ENCODE measurements around the gene PLSCR3.

PLSCR3 gene

DNA sequence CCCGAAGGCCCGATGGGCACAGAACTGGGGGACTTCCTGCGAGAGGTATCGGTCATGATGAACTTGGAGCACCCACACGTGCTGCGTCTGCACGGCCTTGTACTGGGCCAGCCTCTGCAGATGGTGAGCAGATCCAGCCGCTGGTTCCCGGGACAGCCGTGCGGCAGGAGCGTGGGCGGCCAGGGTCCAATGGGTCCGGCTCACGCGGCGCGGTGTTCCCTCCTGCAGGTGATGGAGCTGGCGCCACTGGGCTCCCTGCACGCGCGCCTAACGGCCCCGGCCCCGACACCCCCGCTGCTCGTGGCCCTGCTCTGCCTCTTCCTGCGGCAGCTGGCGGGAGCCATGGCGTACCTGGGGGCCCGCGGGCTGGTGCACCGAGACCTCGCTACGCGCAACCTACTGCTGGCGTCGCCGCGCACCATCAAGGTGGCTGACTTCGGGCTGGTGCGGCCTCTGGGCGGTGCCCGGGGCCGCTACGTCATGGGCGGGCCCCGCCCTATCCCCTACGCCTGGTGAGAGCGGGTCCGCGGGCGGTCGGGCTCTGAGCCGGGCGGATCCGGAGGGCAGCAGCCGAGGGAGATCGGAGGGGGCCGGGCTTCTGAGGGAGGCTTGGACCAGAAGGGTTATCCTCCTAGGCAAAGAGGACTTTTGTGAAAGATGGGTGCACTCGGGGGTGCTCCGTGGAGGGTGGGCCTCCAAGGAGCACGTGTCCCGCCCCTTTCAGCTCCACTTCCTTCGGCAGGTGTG is 10.4 kb downstream of the PLSCR3 start:
- peak overlapping the region; percentile 72 to 73 for H3K23ac ChIP-seq (ENCODE audit: low read length in 2 of 2)
- no peak overlapping the region for H2BK15ac ChIP-seq (ENCODE audit: low read depth, poor library complexity, severe bottlenecking)
- H3K4me1 ChIP-seq (ENCODE audit: control insufficient read depth, insufficient read depth, low read depth, low read length) = peaks cover 19% of the 10 kb centered on the region
- H4K8ac ChIP-seq (ENCODE audit: low read length) = no peak overlapping the region
- H3K4me3 ChIP-seq (ENCODE audit: insufficient read depth in 1 of 2, low read depth in 1 of 2, low read length in 2 of 2) = peak overlapping the region; percentile 23 to 65
- peaks cover 1% of the 10 kb centered on the region for H3K79me1 ChIP-seq (replicated peaks; ENCODE audit: low read length, poor library complexity, severe bottlenecking)
- H4K91ac ChIP-seq (ENCODE audit: low read length) = no peak overlapping the region
- peak overlapping the region; percentile 73 for H3K4me2 ChIP-seq (ENCODE audit: low read length, poor library complexity, severe bottlenecking)
- no peak overlapping the region for H2BK12ac ChIP-seq (ENCODE audit: low read length in 2 of 2)
- no peak overlapping the region for H2BK5ac ChIP-seq (ENCODE audit: low read depth, low read length, poor library complexity, severe bottlenecking)
- H3K9ac ChIP-seq (ENCODE audit: low read length) = peak overlapping the region; percentile 41
- H3K18ac ChIP-seq (ENCODE audit: low read depth in 1 of 2, low read length in 2 of 2) = no peak overlapping the region
- no peak overlapping the region for H2BK120ac ChIP-seq (ENCODE audit: low read depth, low read length)
- H2AK5ac ChIP-seq (ENCODE audit: low read length, severe bottlenecking) = no peak overlapping the region
- no peak overlapping the region for H3K4ac ChIP-seq (ENCODE audit: low read depth in 1 of 2, low read length in 2 of 2)
- peaks cover 12% of the 10 kb centered on the region for H3K9me3 ChIP-seq (ENCODE audit: control insufficient read depth, low read length)
- no peak overlapping the region for H3K27ac ChIP-seq (ENCODE audit: low read length, poor library complexity, severe bottlenecking)
- DNase-seq = peak; percentile 32
- peaks cover 42 to 46% of the 10 kb centered on the region in 2 experiments for H3K27me3 ChIP-seq (ENCODE audit: control insufficient read depth in 1 of 2, insufficient read depth in 1 of 2, low read length in 2 of 2)
- peak overlapping the region; percentile 64 for H2AFZ ChIP-seq (ENCODE audit: low read depth, low read length)
- WGBS = 12% methylated on average over 65 of the region's 65 CpGs
- H3K36me3 ChIP-seq (ENCODE audit: control insufficient read depth in 1 of 2, insufficient read depth in 2 of 2, low read depth in 1 of 2, low read length in 2 of 2) = peaks cover 7 to 27% of the 10 kb centered on the region in 2 experiments
- H3K14ac ChIP-seq (ENCODE audit: low read length in 2 of 2) = peak overlapping the region in 1 of 2 experiments; percentile 79

GRCh38 chr17:7383371-7383741 is 11.0 kb downstream of the PLSCR3 start:
- Histone ChIP-seq H3K27ac (ENCODE audit: low read length, poor library complexity, severe bottlenecking) (no peak overlapping the region), H2BK120ac (ENCODE audit: low read depth, low read length) (no peak overlapping the region), H3K9me3 (ENCODE audit: control insufficient read depth, low read length) (peaks cover 12% of the 10 kb centered on the region), H3K4ac (ENCODE audit: low read depth in 1 of 2, low read length in 2 of 2) (no peak overlapping the region), H2BK12ac (ENCODE audit: low read length in 2 of 2) (no peak overlapping the region), H2BK5ac (ENCODE audit: low read depth, low read length, poor library complexity, severe bottlenecking) (no peak overlapping the region), H3K27me3 (ENCODE audit: control insufficient read depth in 1 of 2, insufficient read depth in 1 of 2, low read length in 2 of 2) (peaks cover 42 to 46% of the 10 kb centered on the region in 2 experiments), H3K36me3 (ENCODE audit: control insufficient read depth in 1 of 2, insufficient read depth in 2 of 2, low read depth in 1 of 2, low read length in 2 of 2) (peaks cover 2 to 22% of the 10 kb centered on the region in 2 experiments), H3K4me2 (ENCODE audit: low read length, poor library complexity, severe bottlenecking) (no peak overlapping the region), H3K4me3 (ENCODE audit: insufficient read depth in 1 of 2, low read depth in 1 of 2, low read length in 2 of 2) (peak overlapping the region in 1 of 2 experiments; percentile 65), H3K9ac (ENCODE audit: low read length) (peak overlapping the region; percentile 2), H3K23ac (ENCODE audit: low read length in 2 of 2) (no peak overlapping the region), H4K8ac (ENCODE audit: low read length) (no peak overlapping the region), H2AK5ac (ENCODE audit: low read length, severe bottlenecking) (no peak overlapping the region), H3K14ac (ENCODE audit: low read length in 2 of 2) (peak overlapping the region in 1 of 2 experiments; percentile 79), H3K4me1 (ENCODE audit: control insufficient read depth, insufficient read depth, low read depth, low read length) (peaks cover 19% of the 10 kb centered on the region), H3K18ac (ENCODE audit: low read depth in 1 of 2, low read length in 2 of 2) (no peak overlapping the region), H2BK15ac (ENCODE audit: low read depth, poor library complexity, severe bottlenecking) (no peak overlapping the region), H2AFZ (ENCODE audit: low read depth, low read length) (no peak overlapping the region), H4K91ac (ENCODE audit: low read length) (no peak overlapping the region), H3K79me1 (replicated peaks; ENCODE audit: low read length, poor library complexity, severe bottlenecking) (peaks cover under 1% of the 10 kb centered on the region)
- WGBS = 89% methylated on average over 11 of the region's 11 CpGs
- no peak for DNase-seq

GRCh38 chr17:7382901-7383300 is 11.4 kb downstream of the PLSCR3 start:
- H3K79me1 ChIP-seq (replicated peaks; ENCODE audit: low read length, poor library complexity, severe bottlenecking) = no peaks in the 10 kb centered on the region
- no peak overlapping the region for H2BK15ac ChIP-seq (ENCODE audit: low read depth, poor library complexity, severe bottlenecking)
- DNase-seq = no peak
- H2BK120ac ChIP-seq (ENCODE audit: low read depth, low read length) = no peak overlapping the region
- H3K14ac ChIP-seq (ENCODE audit: low read length in 2 of 2) = no peak overlapping the region
- 88% methylated on average over 10 of the region's 10 CpGs for WGBS
- no peak overlapping the region for H3K4ac ChIP-seq (ENCODE audit: low read depth in 1 of 2, low read length in 2 of 2)
- no peak overlapping the region for H2AK5ac ChIP-seq (ENCODE audit: low read length, severe bottlenecking)
- no peak overlapping the region for H3K18ac ChIP-seq (ENCODE audit: low read depth in 1 of 2, low read length in 2 of 2)
- no peak overlapping the region for H3K4me3 ChIP-seq (ENCODE audit: insufficient read depth in 1 of 2, low read depth in 1 of 2, low read length in 2 of 2)
- H3K9me3 ChIP-seq (ENCODE audit: control insufficient read depth, low read length) = peaks cover 12% of the 10 kb centered on the region
- H3K9ac ChIP-seq (ENCODE audit: low read length) = no peak overlapping the region
- H3K27me3 ChIP-seq (ENCODE audit: control insufficient read depth in 1 of 2, insufficient read depth in 1 of 2, low read length in 2 of 2) = peaks cover 42 to 46% of the 10 kb centered on the region in 2 experiments
- H4K91ac ChIP-seq (ENCODE audit: low read length) = no peak overlapping the region
- no peak overlapping the region for H2BK12ac ChIP-seq (ENCODE audit: low read length in 2 of 2)
- no peak overlapping the region for H3K27ac ChIP-seq (ENCODE audit: low read length, poor library complexity, severe bottlenecking)
- no peak overlapping the region for H3K4me2 ChIP-seq (ENCODE audit: low read length, poor library complexity, severe bottlenecking)
- peaks cover 19% of the 10 kb centered on the region for H3K4me1 ChIP-seq (ENCODE audit: control insufficient read depth, insufficient read depth, low read depth, low read length)
- H4K8ac ChIP-seq (ENCODE audit: low read length) = no peak overlapping the region
- no peak overlapping the region for H3K23ac ChIP-seq (ENCODE audit: low read length in 2 of 2)
- no peak overlapping the region for H2BK5ac ChIP-seq (ENCODE audit: low read depth, low read length, poor library complexity, severe bottlenecking)
- peaks cover 0 to 17% of the 10 kb centered on the region in 2 experiments for H3K36me3 ChIP-seq (ENCODE audit: control insufficient read depth in 1 of 2, insufficient read depth in 2 of 2, low read depth in 1 of 2, low read length in 2 of 2)
- no peak overlapping the region for H2AFZ ChIP-seq (ENCODE audit: low read depth, low read length)

DNA sequence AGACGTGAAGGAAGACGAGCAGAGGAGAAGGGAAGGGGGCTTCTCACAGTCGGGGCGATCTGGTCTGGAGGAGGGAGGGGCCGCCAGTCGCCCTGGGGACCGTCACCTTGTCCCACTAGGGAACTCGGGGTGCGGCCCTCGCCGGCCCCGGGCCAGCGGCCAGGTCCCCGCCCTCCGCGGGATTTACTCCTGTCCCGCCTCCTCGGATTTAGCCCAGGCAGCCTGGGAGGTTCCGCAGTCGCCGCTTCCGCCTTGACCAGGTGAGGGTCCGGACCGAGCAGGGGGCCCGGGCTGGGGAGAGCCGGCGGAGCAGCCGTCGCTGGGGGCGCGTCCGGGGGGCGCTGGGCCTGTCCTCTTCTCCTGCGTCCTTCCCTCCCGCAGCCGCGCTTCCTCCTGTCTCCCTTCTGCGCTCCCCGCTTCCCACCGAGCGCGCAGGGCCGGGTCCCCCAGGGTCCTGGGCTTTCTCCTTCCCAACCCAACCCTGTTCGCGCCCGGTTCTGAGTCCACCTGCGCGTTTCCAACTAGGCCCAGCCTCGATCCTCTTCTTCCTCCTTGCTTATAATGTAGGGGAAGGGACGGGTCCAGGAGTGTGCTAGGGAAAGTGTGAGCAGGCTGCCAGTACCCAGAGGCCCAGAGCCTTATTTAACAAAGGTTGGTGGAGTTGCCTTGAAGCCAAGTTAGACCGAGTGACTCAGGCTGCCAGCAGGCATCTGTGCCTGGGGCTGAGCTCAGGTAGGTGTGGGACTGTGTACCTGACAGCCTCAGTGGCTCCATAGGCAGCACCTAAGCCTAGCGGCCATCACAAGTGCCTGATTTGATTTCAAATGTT is 13.3 kb downstream of the PLSCR3 start, which contains the start of gene TNK1:
Gene TNK1 (plus strand): TSS at position 235 of the 829 bp plus-strand sequence. CDS start 1,838 bp downstream, outside the sequence.
- H2AFZ ChIP-seq (ENCODE audit: low read depth, low read length) = no peak within 1 kb of the TSS

More for the DNA sequence above, 13.3 kb downstream of the PLSCR3 start, which contains the start of gene TNK1:
- no peak within 1 kb of the TSS for H4K91ac ChIP-seq (ENCODE audit: low read length)
- H3K79me1 ChIP-seq (replicated peaks; ENCODE audit: low read length, poor library complexity, severe bottlenecking) = no peaks in the 10 kb centered on the region
- peaks cover 19% of the 10 kb centered on the region for H3K4me1 ChIP-seq (ENCODE audit: control insufficient read depth, insufficient read depth, low read depth, low read length)
- H2AK5ac ChIP-seq (ENCODE audit: low read length, severe bottlenecking) = no peak within 1 kb of the TSS
- peak within 1 kb of the TSS in 1 of 2 experiments; percentile 34 for H3K23ac ChIP-seq (ENCODE audit: low read length in 2 of 2)
- no peak within 1 kb of the TSS for H3K4ac ChIP-seq (ENCODE audit: low read depth in 1 of 2, low read length in 2 of 2)
- H3K27ac ChIP-seq (ENCODE audit: low read length, poor library complexity, severe bottlenecking) = no peak within 1 kb of the TSS
- H4K8ac ChIP-seq (ENCODE audit: low read length) = no peak within 1 kb of the TSS
- peak within 1 kb of the TSS; percentile 30 for H3K4me2 ChIP-seq (ENCODE audit: low read length, poor library complexity, severe bottlenecking)
- H2BK120ac ChIP-seq (ENCODE audit: low read depth, low read length) = no peak within 1 kb of the TSS
- peaks cover 12% of the 10 kb centered on the region for H3K9me3 ChIP-seq (ENCODE audit: control insufficient read depth, low read length)
- no peak within 1 kb of the TSS for H3K14ac ChIP-seq (ENCODE audit: low read length in 2 of 2)
- H3K9ac ChIP-seq (ENCODE audit: low read length) = peak within 1 kb of the TSS; percentile 20
- DNase-seq = no peak
- 7% methylated on average over 46 of the region's 52 CpGs for WGBS
- no peak within 1 kb of the TSS for H3K18ac ChIP-seq (ENCODE audit: low read depth in 1 of 2, low read length in 2 of 2)
- H3K4me3 ChIP-seq (ENCODE audit: insufficient read depth in 1 of 2, low read depth in 1 of 2, low read length in 2 of 2) = peak within 1 kb of the TSS in 1 of 2 experiments; percentile 59
- H3K36me3 ChIP-seq (ENCODE audit: control insufficient read depth in 1 of 2, insufficient read depth in 2 of 2, low read depth in 1 of 2, low read length in 2 of 2) = peaks cover 0 to 2% of the 10 kb centered on the region in 2 experiments
- H3K27me3 ChIP-seq (ENCODE audit: control insufficient read depth in 1 of 2, insufficient read depth in 1 of 2, low read length in 2 of 2) = peaks cover 42 to 52% of the 10 kb centered on the region in 2 experiments
- H2BK12ac ChIP-seq (ENCODE audit: low read length in 2 of 2) = no peak within 1 kb of the TSS
- no peak within 1 kb of the TSS for H2BK15ac ChIP-seq (ENCODE audit: low read depth, poor library complexity, severe bottlenecking)
- H2BK5ac ChIP-seq (ENCODE audit: low read depth, low read length, poor library complexity, severe bottlenecking) = no peak within 1 kb of the TSS

Data from mesenchymal stem cell (in vitro differentiated cells and primary cell).